Measurements from ENCODE around the gene NDUFB8.

GRCh38 chr10:100485366-100485765 lies 44.3 kb downstream of the NDUFB8 start:
- no peak for TF ChIP-seq CTCF (IDR thresholded peaks at IDR 0.05)
- TF ChIP-seq POLR2A (IDR thresholded peaks at IDR 0.05), result no peak
